AG04450 (cell line): Measurements from ENCODE around the gene UNG. TPM values are rescaled to one million over a fixed set of nuclear protein-coding genes. Genes with fewer than 3 reads are reported as not detected.

Experiments
- CTCF ChIA-PET: fragments of 300-600, 350-600 bp; formaldehyde crosslinking; extraction: SDS; loops from one replicate; lab custom pipeline; 2022; ENCODE audit warnings: antibody characterized with exemption, inconsistent platforms; lab: Charles Lee
- POLR2A ChIA-PET: fragments of 350-600 bp; formaldehyde crosslinking; extraction: SDS; loops from one replicate; lab custom pipeline; 2021; ENCODE audit warnings: antibody characterized with exemption, inconsistent platforms; lab: Yijun Ruan, JAX
- DNase-seq: peaks from one replicate; pipeline ENCODE4 v3.0.0-alpha.2; 2011; ENCODE audit warnings: low read depth, low spot score
- H3K27ac ChIP-seq: one replicate; pipeline ENCODE4 v1.5.1; 2012; ENCODE audit warnings: low read depth, low read length, control low read depth
- H3K27me3 ChIP-seq: one replicate; pipeline ENCODE4 v1.6.0; 2012; ENCODE audit warnings: low read length; ENCODE audit not compliant: control insufficient read depth, insufficient read depth
- H3K4me3 ChIP-seq: 2 replicates; pipeline ENCODE4 v1.5.1; 2011; ENCODE audit warnings: mild to moderate bottlenecking, low read depth, low read length, control low read depth
- H3K9me3 ChIP-seq: 2 replicates; pipeline ENCODE4 v1.5.1; 2012; ENCODE audit warnings: low read length; ENCODE audit not compliant: control insufficient read depth, insufficient read depth
- CTCF ChIP-seq: IDR thresholded peaks from 2 replicates; pipeline ENCODE4 v1.5.1; 2011; ENCODE audit warnings: low read depth, low read length, control low read depth, inconsistent platforms
- polyA plus RNA-seq: library from polyadenylated mRNA; depleted of rRNA; stranded (reverse); fragments of >200 nt; gene quantifications from 2 replicates; pipeline ENCODE4 v1.2.3, GENCODE V29; 2011

The UNG gene
- polyA plus RNA-seq, 1 experiment = 14.7 TPM

- CTCF ChIA-PET = no interaction called here
- H3K27ac ChIP-seq = no peak overlapping the region
- POLR2A ChIA-PET = no interaction called here
Measured at GRCh38 chr12:109058773-109059172, 38.6 kb upstream of the UNG start.

GRCh38 chr12:109064143-109064542, 33.3 kb upstream of the UNG start:
- Histone ChIP-seq H3K27me3 (no peaks in the 10 kb centered on the region), H3K4me3 (no peak overlapping the region), H3K27ac (no peak overlapping the region), H3K9me3 (no peaks in the 10 kb centered on the region)
- DNase-seq = no peak
- CTCF ChIA-PET = no interaction called here
- TF ChIP-seq CTCF = no peak
- POLR2A ChIA-PET = interaction anchor here (0.7 kb wide), 2 partner anchors 125 to 1295 kb away, joined by 5 to 14 read pairs; no protein-coding TSS in a partner anchor

More at GRCh38 chr12:109058773-109059172, 38.6 kb upstream of the UNG start:
- no peak overlapping the region for H3K4me3 ChIP-seq
- TF ChIP-seq CTCF = no peak
- H3K27me3 ChIP-seq = no peaks in the 10 kb centered on the region
- H3K9me3 ChIP-seq = no peaks in the 10 kb centered on the region
- no peak for DNase-seq

GRCh38 chr12:109065154-109065852, 32.1 kb upstream of the UNG start:
- Histone ChIP-seq H3K4me3 (no peak overlapping the region), H3K27ac (no peak overlapping the region), H3K9me3 (no peaks in the 10 kb centered on the region), H3K27me3 (no peaks in the 10 kb centered on the region)
- ChIA-PET POLR2A (no interaction called here), CTCF (no interaction called here)
- TF ChIP-seq CTCF = no peak
- DNase-seq = no peak

DNA sequence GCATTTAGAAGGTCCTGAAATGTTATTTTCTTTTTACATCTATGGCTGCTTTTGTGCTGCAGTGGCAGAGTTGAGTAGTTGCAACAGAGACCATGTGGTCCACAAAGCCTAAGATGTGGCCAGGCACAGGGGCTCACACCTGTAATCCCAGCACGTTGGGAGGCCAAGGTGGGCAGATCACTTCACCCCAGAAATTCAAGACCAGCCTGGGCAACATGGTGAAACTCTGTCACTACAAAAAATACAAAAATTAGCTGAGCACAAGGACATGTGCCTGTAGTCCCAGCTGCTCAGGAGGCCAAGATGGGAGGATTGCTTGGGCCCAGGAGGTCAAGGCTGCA, 31.6 kb upstream of the UNG start:
- TF ChIP-seq CTCF = no peak
- no peak for DNase-seq
- POLR2A ChIA-PET = no interaction called here
- H3K27ac ChIP-seq = no peak overlapping the region
- no peak overlapping the region for H3K4me3 ChIP-seq
- no peaks in the 10 kb centered on the region for H3K9me3 ChIP-seq
- CTCF ChIA-PET = no interaction called here
- H3K27me3 ChIP-seq = no peaks in the 10 kb centered on the region
